Tibial nerve (tissue), 4 donors: ENCODE data around the gene GARIN5A.

Experiments
- CTCF ChIP-seq, 5 experiments: fragments of 200-600 bp in 3 of 5; fragments of 450-650 bp in 2 of 5; sonication (generic) in 3 of 5; IDR thresholded peaks; one replicate each; pipeline ENCODE4 v1.5.1; 2016 to 2019; ENCODE audit warnings: antibody characterized with exemption in 5 of 5, mild to moderate bottlenecking in 3 of 5, moderate library complexity in 2 of 5
- EP300 ChIP-seq, 2 donors: sonication (generic); formaldehyde crosslinking; IDR thresholded peaks; one replicate each; pipeline ENCODE4 v1.6.1; 2017; ENCODE audit warnings: antibody characterized with exemption in 2 of 2, mild to moderate bottlenecking in 1 of 2
- POLR2A ChIP-seq, 2 donors: fragments of 450-650 bp; IDR thresholded peaks; one replicate each; pipeline ENCODE4 v1.6.1; 2017; ENCODE audit warnings: antibody characterized with exemption in 2 of 2, mild to moderate bottlenecking in 2 of 2, moderate library complexity in 2 of 2

- TF ChIP-seq POLR2A (IDR thresholded peaks at IDR 0.05) = no peak
- no peak for TF ChIP-seq CTCF (IDR thresholded peaks at IDR 0.05)
- no peak for TF ChIP-seq EP300 (IDR thresholded peaks at IDR 0.05)
Measured at GRCh38 chr19:50476907-50477238, 225 bp upstream of the GARIN5A start.
